ENCODE measurements around the gene CTNNA3.
"Not testable (repeated sequence)": the region's sequence is repeated elsewhere in the genome, so short reads cannot be mapped to it uniquely, and the experiment has no call there.

CTNNA3 gene

GRCh38 chr10:66378117-66378876 is 1317.7 kb downstream of the CTNNA3 start:
- DNase-seq (ENCODE audit: low read depth) = no peak

- DNase-seq (ENCODE audit: low read depth) = no peak
These were observed 1327.8 kb downstream of the CTNNA3 start for GRCh38 chr10:66368146-66368545.

- no peak for DNase-seq (ENCODE audit: low read depth)
These were observed 1329.8 kb downstream of the CTNNA3 start for GRCh38 chr10:66366163-66366562.

GRCh38 chr10:66365686-66366085 is 1330.3 kb downstream of the CTNNA3 start:
- DNase-seq (ENCODE audit: low read depth) = no peak

- no peak for DNase-seq (ENCODE audit: low read depth)
These were observed 1333.5 kb downstream of the CTNNA3 start for GRCh38 chr10:66362522-66362921.

GRCh38 chr10:66353822-66354221 is 1342.2 kb downstream of the CTNNA3 start:
- DNase-seq (ENCODE audit: low read depth) = not testable (repeated sequence)

GRCh38 chr10:66353422-66353821 is 1342.6 kb downstream of the CTNNA3 start:
- no peak for DNase-seq (ENCODE audit: low read depth)

GRCh38 chr10:66350622-66351399 is 1345.2 kb downstream of the CTNNA3 start:
- DNase-seq (ENCODE audit: low read depth) = no peak

- DNase-seq (ENCODE audit: low read depth) = no peak
These were observed 1346.3 kb downstream of the CTNNA3 start for GRCh38 chr10:66349726-66350125.

- DNase-seq (ENCODE audit: low read depth) = no peak
These were observed 1346.9 kb downstream of the CTNNA3 start for GRCh38 chr10:66349076-66349475.

GRCh38 chr10:66337211-66337610 is 1358.8 kb downstream of the CTNNA3 start:
- DNase-seq (ENCODE audit: low read depth) = no peak

GRCh38 chr10:66336791-66337190 is 1359.2 kb downstream of the CTNNA3 start:
- no peak for DNase-seq (ENCODE audit: low read depth)

- DNase-seq (ENCODE audit: low read depth) = not testable (repeated sequence)
These were observed 1360.2 kb downstream of the CTNNA3 start for GRCh38 chr10:66335753-66336152.

GRCh38 chr10:66329147-66329546 is 1366.8 kb downstream of the CTNNA3 start:
- DNase-seq (ENCODE audit: low read depth) = no peak

GRCh38 chr10:66326876-66327275 is 1369.1 kb downstream of the CTNNA3 start:
- no peak for DNase-seq (ENCODE audit: low read depth)

GRCh38 chr10:66322777-66323176 is 1373.2 kb downstream of the CTNNA3 start:
- DNase-seq (ENCODE audit: low read depth) = no peak

- DNase-seq (ENCODE audit: low read depth) = no peak
These were observed 1374.0 kb downstream of the CTNNA3 start for GRCh38 chr10:66321723-66322665.

GRCh38 chr10:66318761-66319160 is 1377.2 kb downstream of the CTNNA3 start:
- DNase-seq (ENCODE audit: low read depth) = no peak

GRCh38 chr10:66307826-66308225 is 1388.2 kb downstream of the CTNNA3 start:
- DNase-seq (ENCODE audit: low read depth) = no peak

- DNase-seq (ENCODE audit: low read depth) = no peak
These were observed 1394.9 kb downstream of the CTNNA3 start for GRCh38 chr10:66301078-66301477.

GRCh38 chr10:66295602-66296001 is 1400.4 kb downstream of the CTNNA3 start:
- DNase-seq (ENCODE audit: low read depth) = no peak

GRCh38 chr10:66294538-66294937 is 1401.5 kb downstream of the CTNNA3 start:
- no peak for DNase-seq (ENCODE audit: low read depth)

All from activated gamma-delta T cell treated with anti-CD3 and anti-CD28 coated beads, Interleukin-2, amount 50 U/mL, for 16 hours (primary cell).